SU-DHL-6 (cell line): ENCODE data around the gene SLC7A9.

Experiments used
- H2AFZ ChIP-seq: fragments of 200-600 bp; sonication (generic); 2 replicates; pipeline ENCODE4 v1.6.1; 2014; ENCODE audit warnings: low read depth, mild to moderate bottlenecking, moderate library complexity, mixed read lengths, antibody characterized with exemption, low read length; ENCODE audit not compliant: severe bottlenecking
- H3F3A ChIP-seq: fragments of 200-600 bp; shearing (Covaris generic); 2 replicates; pipeline ENCODE4 v1.6.0; 2016; ENCODE audit warnings: antibody characterized with exemption, mild to moderate bottlenecking; ENCODE audit not compliant: insufficient read depth
- H3K27ac ChIP-seq: fragments of 200-600 bp; sonication (generic); 2 replicates; pipeline ENCODE4 v1.5.1; 2016; ENCODE audit warnings: low read depth, mild to moderate bottlenecking, low read length, moderate library complexity, mixed read lengths
- H3K27me3 ChIP-seq: fragments of 200-600 bp; sonication (generic), shearing (Covaris generic); 2 replicates; pipeline ENCODE4 v1.6.0; 2014; ENCODE audit warnings: mild to moderate bottlenecking, low read length
- H3K36me3 ChIP-seq: fragments of 200-600 bp; sonication (generic); 2 replicates; pipeline ENCODE4 v1.6.1; 2014; ENCODE audit warnings: mild to moderate bottlenecking, low read length, mixed read lengths
- H3K4me2 ChIP-seq: fragments of 300-600, 200-600 bp; shearing (Covaris generic), sonication (generic); 2 replicates; pipeline ENCODE4 v1.6.0; 2014; ENCODE audit warnings: low read length, low read depth, mild to moderate bottlenecking; ENCODE audit not compliant: poor library complexity, severe bottlenecking
- H3K4me3 ChIP-seq: fragments of 200-600 bp; sonication (generic); 2 replicates; pipeline ENCODE4 v1.5.1; 2014; ENCODE audit warnings: antibody characterized with exemption, low read length, mild to moderate bottlenecking, mixed read lengths; ENCODE audit not compliant: insufficient read depth, poor library complexity, severe bottlenecking
- H3K79me2 ChIP-seq: fragments of 200-600 bp; sonication (generic); 2 replicates; pipeline ENCODE4 v1.6.1; 2014; ENCODE audit warnings: mild to moderate bottlenecking, low read length, moderate library complexity; ENCODE audit not compliant: insufficient read depth
- H3K9ac ChIP-seq: fragments of 200-600 bp; sonication (generic); 2 replicates; pipeline ENCODE4 v1.7.0; 2014; ENCODE audit warnings: mild to moderate bottlenecking, low read length
- H3K9me2 ChIP-seq: fragments of 200-600 bp; sonication (generic); replicated peaks from 2 replicates; pipeline ENCODE4 v1.6.1; 2014; ENCODE audit warnings: low read length; ENCODE audit not compliant: insufficient read depth
- H3K9me3 ChIP-seq: fragments of 200-600 bp; sonication (generic); 2 replicates; pipeline ENCODE4 v1.6.1; 2014; ENCODE audit warnings: low read length, mixed read lengths; ENCODE audit not compliant: insufficient read depth
- H4K20me1 ChIP-seq: fragments of 200-600 bp; sonication (generic); 2 replicates; pipeline ENCODE4 v1.6.1; 2014; ENCODE audit warnings: low read depth, mild to moderate bottlenecking, antibody characterized with exemption, low read length, moderate library complexity, mixed read lengths
- CTCF ChIP-seq: fragments of 200-600 bp; sonication (generic); IDR thresholded peaks from one replicate; pipeline ENCODE4 v1.5.1; 2017; ENCODE audit warnings: antibody characterized with exemption, mild to moderate bottlenecking, low read length, moderate library complexity; ENCODE audit not compliant: insufficient read depth, poor library complexity, severe bottlenecking
- EZH2phosphoT487 ChIP-seq: fragments of 200-600 bp; sonication (generic), shearing (Covaris generic); conservative IDR thresholded peaks from 2 replicates; pipeline ENCODE4 v1.6.1; 2018; ENCODE audit warnings: mild to moderate bottlenecking, antibody characterized with exemption, low read length, moderate library complexity, mixed read lengths

Gene SLC7A9

GRCh38 chr19:32823747-32824102 is 45.8 kb downstream of the SLC7A9 start:
- no peak overlapping the region for H3K4me3 ChIP-seq
- no peaks in the 10 kb centered on the region for H3K27me3 ChIP-seq
- H3K79me2 ChIP-seq, result no peaks in the 10 kb centered on the region
- H2AFZ ChIP-seq, result no peak overlapping the region
- H4K20me1 ChIP-seq, result no peaks in the 10 kb centered on the region
- no peak overlapping the region for H3K9ac ChIP-seq
- H3K9me3 ChIP-seq, result no peaks in the 10 kb centered on the region
- no peak for TF ChIP-seq CTCF
- no peak for TF ChIP-seq EZH2phosphoT487
- no peak overlapping the region for H3K4me2 ChIP-seq
- H3K36me3 ChIP-seq, result no peaks in the 10 kb centered on the region
- H3F3A ChIP-seq, result no peaks in the 10 kb centered on the region
- H3K27ac ChIP-seq, result no peak overlapping the region
- no peaks in the 10 kb centered on the region for H3K9me2 ChIP-seq

GRCh38 chr19:32822916-32823746 is 46.4 kb downstream of the SLC7A9 start:
- TF ChIP-seq CTCF (no peak), EZH2phosphoT487 (no peak)
- no peaks in the 10 kb centered on the region for H3K27me3 ChIP-seq

GRCh38 chr19:32819419-32820400 is 49.9 kb downstream of the SLC7A9 start:
- TF ChIP-seq CTCF, result no peak
- no peaks in the 10 kb centered on the region for H3K9me3 ChIP-seq
- H3F3A ChIP-seq, result no peaks in the 10 kb centered on the region
- no peak overlapping the region for H3K4me3 ChIP-seq
- H3K36me3 ChIP-seq, result no peaks in the 10 kb centered on the region
- no peak overlapping the region for H3K4me2 ChIP-seq
- no peaks in the 10 kb centered on the region for H3K27me3 ChIP-seq
- H3K9me2 ChIP-seq, result no peaks in the 10 kb centered on the region
- H4K20me1 ChIP-seq, result no peaks in the 10 kb centered on the region
- H3K9ac ChIP-seq, result no peak overlapping the region
- H2AFZ ChIP-seq, result no peak overlapping the region
- H3K27ac ChIP-seq, result no peak overlapping the region
- H3K79me2 ChIP-seq, result no peaks in the 10 kb centered on the region

More at GRCh38 chr19:32822916-32823746, 46.4 kb downstream of the SLC7A9 start:
- Histone ChIP-seq H3K9ac (no peak overlapping the region), H3K79me2 (no peaks in the 10 kb centered on the region), H3K4me2 (no peak overlapping the region), H2AFZ (no peak overlapping the region), H3K27ac (no peak overlapping the region), H3F3A (no peaks in the 10 kb centered on the region), H3K9me3 (no peaks in the 10 kb centered on the region), H3K36me3 (no peaks in the 10 kb centered on the region), H4K20me1 (no peaks in the 10 kb centered on the region), H3K9me2 (no peaks in the 10 kb centered on the region), H3K4me3 (no peak overlapping the region)
